Measurements from ENCODE around the gene OR8G1.

DNA sequence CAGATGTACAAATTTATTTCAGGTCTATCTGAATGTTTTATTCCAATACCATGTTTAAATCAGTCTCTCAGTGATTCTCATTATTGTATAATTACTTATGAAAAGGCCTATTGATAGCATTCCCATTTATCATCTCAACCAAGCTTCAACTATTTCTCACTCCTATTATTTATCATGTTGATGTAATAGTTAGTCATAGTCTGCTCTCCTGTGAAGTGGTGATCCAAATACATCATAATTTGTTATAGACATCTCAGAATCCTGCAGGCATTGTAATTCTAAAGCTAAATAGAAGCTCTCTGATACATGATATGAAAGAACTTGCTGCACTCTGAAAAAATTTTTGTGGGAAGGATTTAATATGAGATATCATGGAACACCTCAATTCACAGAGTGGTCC is 21.8 kb upstream of the OR8G1 start:
- TF ChIP-seq, protein P1, sequence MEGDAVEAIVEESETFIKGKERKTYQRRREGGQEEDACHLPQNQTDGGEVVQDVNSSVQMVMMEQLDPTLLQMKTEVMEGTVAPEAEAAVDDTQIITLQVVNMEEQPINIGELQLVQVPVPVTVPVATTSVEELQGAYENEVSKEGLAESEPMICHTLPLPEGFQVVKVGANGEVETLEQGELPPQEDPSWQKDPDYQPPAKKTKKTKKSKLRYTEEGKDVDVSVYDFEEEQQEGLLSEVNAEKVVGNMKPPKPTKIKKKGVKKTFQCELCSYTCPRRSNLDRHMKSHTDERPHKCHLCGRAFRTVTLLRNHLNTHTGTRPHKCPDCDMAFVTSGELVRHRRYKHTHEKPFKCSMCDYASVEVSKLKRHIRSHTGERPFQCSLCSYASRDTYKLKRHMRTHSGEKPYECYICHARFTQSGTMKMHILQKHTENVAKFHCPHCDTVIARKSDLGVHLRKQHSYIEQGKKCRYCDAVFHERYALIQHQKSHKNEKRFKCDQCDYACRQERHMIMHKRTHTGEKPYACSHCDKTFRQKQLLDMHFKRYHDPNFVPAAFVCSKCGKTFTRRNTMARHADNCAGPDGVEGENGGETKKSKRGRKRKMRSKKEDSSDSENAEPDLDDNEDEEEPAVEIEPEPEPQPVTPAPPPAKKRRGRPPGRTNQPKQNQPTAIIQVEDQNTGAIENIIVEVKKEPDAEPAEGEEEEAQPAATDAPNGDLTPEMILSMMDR (IDR thresholded peaks at IDR 0.05) = no peak
- TF ChIP-seq POLR2A (IDR thresholded peaks at IDR 0.05) = no peak

All from uterus (tissue), 2 donors.